ENCODE measurements around the gene TPRKB.
"Not testable (repeated sequence)": the region's sequence is repeated elsewhere in the genome, so short reads cannot be mapped to it uniquely, and the experiment has no call there.

The TPRKB gene

GRCh38 chr2:73739101-73739500, 2.0 kb upstream of the TPRKB start:
- DNase-seq (ENCODE audit: low read depth, low spot score), result no peak

- no peak for DNase-seq (ENCODE audit: low read depth, low spot score)
Measured at GRCh38 chr2:73736378-73736777, 767 bp downstream of the TPRKB start.

GRCh38 chr2:73730810-73731209, 6.3 kb downstream of the TPRKB start:
- no peak for DNase-seq (ENCODE audit: low read depth, low spot score)

DNA sequence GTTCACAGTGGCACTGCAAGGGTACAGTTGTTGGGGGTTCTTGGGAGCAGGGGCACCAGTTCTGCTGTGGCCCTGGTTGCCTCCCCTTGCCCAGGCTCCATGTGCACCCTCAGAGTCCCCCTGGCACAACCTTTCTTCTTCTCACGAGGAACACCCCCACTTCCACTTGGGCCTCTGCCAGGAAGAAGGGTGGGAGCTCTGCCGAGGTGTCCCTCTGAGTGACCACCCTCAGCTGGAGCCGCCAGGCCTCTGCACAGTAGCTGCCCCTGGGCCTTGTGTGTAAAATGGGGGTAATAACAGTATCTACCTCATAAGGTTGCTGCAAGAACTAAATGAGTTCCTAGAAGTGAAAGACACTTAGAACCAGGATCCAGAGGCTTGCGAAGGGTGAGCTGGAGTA, 8.4 kb downstream of the TPRKB start:
- DNase-seq (ENCODE audit: low read depth, low spot score), result no peak

GRCh38 chr2:73728043-73728442, 9.1 kb downstream of the TPRKB start:
- no peak for DNase-seq (ENCODE audit: low read depth, low spot score)

- DNase-seq (ENCODE audit: low read depth, low spot score), result not testable (repeated sequence)
Measured at GRCh38 chr2:73726657-73727056, 10.5 kb downstream of the TPRKB start.

- no peak for DNase-seq (ENCODE audit: low read depth, low spot score)
Measured at GRCh38 chr2:73718851-73719621, 18.1 kb downstream of the TPRKB start.

DNA sequence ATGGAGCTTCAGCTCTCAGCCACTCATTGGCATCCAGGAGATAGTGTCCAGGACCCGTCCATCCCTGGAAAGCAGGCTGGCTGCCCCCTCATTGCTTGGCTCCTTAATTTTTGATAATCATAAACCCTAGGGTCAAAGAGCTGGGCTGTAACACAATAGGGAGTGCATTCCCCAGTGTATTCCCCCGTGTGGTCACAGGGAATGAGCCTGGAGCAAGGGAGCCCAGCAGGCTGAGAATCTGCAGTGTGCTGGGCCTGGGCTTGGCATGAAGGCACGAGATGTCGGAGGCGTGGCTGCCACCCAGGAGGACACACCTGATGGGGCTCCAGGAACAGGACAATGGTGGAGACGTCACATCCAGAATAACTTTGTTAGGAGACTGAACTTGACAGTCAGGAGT, 18.7 kb downstream of the TPRKB start:
- no peak for DNase-seq (ENCODE audit: low read depth, low spot score)

GRCh38 chr2:73717695-73718094, 19.4 kb downstream of the TPRKB start:
- not testable (repeated sequence) for DNase-seq (ENCODE audit: low read depth, low spot score)

GRCh38 chr2:73717251-73717606, 19.9 kb downstream of the TPRKB start:
- no peak for DNase-seq (ENCODE audit: low read depth, low spot score)

DNA sequence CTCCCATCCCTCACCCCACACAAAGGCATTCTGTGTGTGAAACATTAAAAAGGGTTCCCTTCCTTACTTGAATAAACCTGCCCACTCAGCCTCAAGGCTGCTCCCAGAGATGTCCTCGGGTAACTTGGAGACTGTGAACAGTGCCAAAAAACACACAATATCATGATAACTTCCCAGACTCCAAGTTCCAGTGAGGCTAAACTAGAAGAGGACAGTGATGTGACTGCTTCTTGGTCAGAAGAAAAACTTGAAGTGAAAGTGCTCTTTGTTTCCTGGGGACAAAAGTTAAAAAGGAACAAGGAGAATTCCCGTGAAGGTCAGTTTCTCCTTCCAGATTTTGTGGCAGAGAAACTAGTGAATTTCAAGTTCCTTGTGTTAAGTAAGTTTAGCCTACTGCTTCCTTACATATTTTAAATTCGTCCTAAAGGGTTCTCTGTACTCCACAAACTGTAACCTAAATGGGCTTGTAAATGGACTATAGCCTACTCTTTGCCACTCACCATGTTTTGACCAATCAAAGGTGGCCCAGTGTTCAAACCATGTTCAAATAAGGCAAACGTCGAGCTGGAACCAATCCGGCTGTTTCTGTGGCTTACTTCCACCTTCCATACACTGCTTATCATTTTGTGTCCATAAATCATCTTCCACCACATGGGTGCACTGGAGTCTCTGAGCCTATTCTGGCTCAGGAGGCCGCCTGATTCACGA, 20.4 kb downstream of the TPRKB start:
- no peak for DNase-seq (ENCODE audit: low read depth, low spot score)

- no peak for DNase-seq (ENCODE audit: low read depth, low spot score)
Measured at GRCh38 chr2:73714091-73714490, 23.1 kb downstream of the TPRKB start.

GRCh38 chr2:73708527-73708926, 28.6 kb downstream of the TPRKB start:
- no peak for DNase-seq (ENCODE audit: low read depth, low spot score)

DNA sequence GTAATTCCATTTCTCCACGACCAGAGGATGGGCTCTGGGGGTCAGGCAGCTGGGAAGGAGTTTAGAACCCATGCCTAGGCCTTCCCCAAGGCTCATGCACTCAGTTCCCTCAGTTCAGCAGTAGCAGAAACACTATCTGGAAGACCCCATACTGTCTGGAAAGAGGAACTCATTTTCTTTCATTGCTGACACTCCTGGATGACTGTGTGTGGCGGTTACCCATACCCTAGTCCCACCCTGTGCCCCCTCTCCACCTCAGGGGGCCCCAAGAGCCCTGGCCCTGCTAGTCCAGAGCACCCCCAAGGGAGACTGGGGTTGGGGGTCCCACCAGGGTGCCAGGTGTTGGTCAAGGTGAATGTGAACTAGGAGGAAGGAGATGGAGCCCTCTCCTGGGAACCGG, 29.5 kb downstream of the TPRKB start:
- no peak for DNase-seq (ENCODE audit: low read depth, low spot score)

DNA sequence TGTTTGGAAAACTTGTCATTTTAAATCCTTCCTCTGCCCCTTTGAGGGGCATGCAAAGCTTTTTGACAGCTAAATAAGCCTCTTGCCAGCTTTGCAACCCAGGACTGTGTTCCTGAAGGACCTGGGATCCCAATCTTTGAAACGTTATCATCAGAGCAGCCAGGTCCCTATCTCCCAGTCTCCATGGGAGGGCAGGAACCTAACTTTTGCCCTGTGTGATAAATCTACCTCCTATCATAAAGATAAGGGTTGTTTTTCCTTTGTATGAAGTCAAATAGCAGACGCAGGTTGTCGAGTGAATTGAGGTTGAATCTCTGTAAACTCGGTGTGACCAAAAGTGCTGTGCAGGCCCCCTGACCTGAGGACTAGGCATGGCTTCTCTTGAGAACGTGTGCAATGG, 30.1 kb downstream of the TPRKB start:
- no peak for DNase-seq (ENCODE audit: low read depth, low spot score)

DNA sequence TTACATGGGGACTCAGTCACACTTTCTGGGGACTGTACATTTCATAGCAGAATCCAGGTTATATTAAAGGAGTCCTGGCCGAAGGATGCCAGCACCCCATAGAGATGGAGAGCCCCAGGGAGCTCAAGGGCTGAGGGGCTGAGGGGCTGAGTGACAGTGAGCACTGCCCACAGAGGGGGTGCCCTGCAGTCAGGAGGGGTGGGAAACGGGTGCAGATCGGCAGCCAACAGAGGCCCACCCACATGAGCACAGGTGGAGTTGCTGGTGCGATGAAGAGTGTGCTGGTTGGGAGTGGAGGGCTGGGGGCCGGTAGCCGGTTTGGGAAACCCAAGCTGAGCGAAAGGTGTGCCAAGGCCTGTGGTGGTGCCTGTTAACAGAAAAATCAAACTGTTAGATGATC, 32.1 kb downstream of the TPRKB start:
- DNase-seq (ENCODE audit: low read depth, low spot score), result no peak

- DNase-seq (ENCODE audit: low read depth, low spot score), result no peak
Measured at GRCh38 chr2:73704285-73704684, 32.9 kb downstream of the TPRKB start.

DNA sequence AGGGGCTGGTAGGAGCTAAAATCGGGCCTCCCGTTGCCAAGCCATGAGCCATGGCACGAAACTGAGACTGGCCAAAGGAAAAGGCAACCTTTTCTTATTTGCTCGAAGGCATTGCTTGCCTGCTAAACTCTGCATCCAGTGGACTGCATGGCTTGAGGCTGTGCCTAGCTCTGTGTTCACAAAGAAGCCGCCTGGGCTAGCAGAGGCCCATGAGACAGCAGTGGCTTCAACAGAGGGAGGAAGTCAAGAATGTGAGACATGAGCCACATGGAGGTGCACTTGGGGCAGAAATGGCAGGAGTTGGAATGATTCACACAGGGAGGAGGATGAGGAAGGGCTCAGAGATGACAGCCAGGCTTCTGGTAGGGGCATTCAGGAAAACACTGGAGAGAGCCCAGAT, 33.5 kb downstream of the TPRKB start:
- DNase-seq (ENCODE audit: low read depth, low spot score), result no peak

GRCh38 chr2:73702852-73703493, 34.2 kb downstream of the TPRKB start:
- DNase-seq (ENCODE audit: low read depth, low spot score), result not testable (repeated sequence)

- DNase-seq (ENCODE audit: low read depth, low spot score), result peak; percentile 19
Measured at GRCh38 chr2:73701968-73702665, 35.0 kb downstream of the TPRKB start.

DNA sequence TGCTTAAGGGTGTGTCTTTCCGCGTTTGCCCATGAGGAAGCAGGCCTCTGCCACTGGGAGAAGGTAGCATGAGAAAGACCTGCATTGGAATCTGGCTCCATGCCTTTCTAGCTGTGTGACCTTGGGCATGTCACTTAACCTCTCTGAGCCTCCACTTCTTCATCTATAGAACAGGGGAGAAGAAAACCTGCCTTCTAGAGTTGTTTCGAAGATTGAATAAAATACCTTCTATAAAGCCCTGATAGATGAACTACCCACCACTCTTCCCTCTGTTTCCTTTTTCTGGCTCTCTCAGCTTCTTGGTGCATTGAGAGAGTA, 35.7 kb downstream of the TPRKB start:
- DNase-seq (ENCODE audit: low read depth, low spot score), result not testable (repeated sequence)

DNA sequence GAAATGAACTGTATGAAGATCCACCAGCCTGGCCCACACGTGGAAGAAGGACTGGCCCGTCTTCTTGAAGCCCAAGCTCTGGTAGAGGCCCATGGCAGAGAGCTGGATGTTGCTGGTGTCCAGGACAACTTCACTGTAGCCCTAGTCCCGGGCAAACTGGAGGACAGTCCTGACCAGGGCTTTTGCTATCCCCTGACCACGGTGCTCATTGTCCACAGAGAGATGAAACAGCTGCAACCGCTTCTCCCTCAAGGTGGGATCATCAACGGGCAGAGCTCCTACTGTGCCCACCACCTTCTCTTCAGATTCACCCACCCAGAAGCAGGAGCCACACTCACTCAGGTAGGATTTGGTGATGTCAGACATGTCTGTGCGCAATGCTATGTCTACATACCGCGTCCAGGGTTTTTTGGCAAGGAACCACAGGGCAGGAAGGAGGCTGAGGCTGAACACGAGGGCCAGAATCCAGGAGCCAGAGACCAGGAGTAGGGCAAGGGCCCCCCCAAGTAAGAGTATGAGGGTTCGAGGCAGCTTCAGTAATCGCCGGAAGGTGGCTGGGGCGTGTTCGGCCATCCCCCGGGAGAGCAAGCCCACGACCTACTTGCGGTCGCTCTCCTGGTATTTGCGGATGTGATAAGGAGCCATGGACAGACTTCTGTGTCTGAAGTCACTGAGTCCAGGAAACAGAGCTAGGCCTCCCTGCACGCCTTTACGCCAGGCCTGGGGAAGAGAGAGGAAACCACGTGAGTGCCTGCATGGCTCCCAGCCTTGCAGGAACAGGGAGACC, 36.3 kb downstream of the TPRKB start:
- no peak for DNase-seq (ENCODE audit: low read depth, low spot score)
